Inflammatory macrophage (primary cell): ENCODE measurements around the gene MMP20.
"Not testable (repeated sequence)": the region's sequence is repeated elsewhere in the genome, so short reads cannot be mapped to it uniquely, and the experiment has no call there.

ENCODE experiments used
- DNase-seq, 2 donors: peaks; one replicate each; pipeline ENCODE4 v3.0.0-alpha.2; 2020 to 2022
- total RNA-seq, 18 experiments: gene quantifications; one replicate each; lab custom pipeline; 2026; ENCODE audit warnings: mixed read lengths in 6 of 18, inconsistent platforms in 2 of 18; lab: John Stamatoyannopoulos, UW

The MMP20 gene, protein sequence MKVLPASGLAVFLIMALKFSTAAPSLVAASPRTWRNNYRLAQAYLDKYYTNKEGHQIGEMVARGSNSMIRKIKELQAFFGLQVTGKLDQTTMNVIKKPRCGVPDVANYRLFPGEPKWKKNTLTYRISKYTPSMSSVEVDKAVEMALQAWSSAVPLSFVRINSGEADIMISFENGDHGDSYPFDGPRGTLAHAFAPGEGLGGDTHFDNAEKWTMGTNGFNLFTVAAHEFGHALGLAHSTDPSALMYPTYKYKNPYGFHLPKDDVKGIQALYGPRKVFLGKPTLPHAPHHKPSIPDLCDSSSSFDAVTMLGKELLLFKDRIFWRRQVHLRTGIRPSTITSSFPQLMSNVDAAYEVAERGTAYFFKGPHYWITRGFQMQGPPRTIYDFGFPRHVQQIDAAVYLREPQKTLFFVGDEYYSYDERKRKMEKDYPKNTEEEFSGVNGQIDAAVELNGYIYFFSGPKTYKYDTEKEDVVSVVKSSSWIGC
- 0 to 0.69 (median 0.07) reads per million in 18 experiments for total RNA-seq

DNA sequence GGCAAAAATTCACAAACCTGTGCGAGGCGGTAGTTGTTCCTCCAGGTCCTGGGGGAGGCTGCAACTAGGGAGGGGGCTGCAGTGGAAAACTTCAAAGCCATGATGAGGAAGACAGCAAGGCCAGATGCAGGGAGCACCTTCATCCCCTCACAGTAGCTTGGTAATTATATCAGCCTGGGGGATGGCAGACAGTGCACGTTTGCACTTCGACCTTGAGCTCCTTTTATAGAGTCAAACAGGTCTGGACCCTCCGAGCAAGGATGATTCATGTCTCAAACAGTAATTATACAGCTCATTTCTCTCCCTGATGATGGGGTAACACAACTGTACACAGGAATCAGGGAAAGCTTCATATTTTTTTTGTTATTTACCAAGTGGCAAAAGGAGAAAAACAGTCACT lies at the start of gene MMP20:
TSS of gene MMP20 (minus strand) at position 156 of the 400 bp plus-strand sequence. CDS start at position 143, 13 bp downstream.
- no peak for DNase-seq

DNA sequence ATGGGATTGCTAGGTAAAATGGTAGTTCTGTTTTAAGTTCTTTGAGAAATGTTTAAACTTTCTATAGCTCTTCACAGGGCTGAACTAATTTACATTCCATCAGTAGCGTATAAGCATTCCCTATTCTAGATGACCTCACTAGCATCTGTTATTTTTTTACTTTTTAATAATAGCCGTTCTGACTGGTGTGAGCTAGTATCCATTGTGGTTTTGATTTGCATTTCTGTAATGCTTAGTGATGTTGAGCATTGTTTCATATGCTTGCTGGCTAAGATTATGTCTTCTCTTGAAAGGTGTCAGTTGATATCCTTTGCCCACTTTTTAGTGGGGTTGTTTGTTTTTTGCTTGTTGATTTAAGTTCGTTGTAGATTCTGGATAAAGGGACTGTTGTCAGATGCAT lies 44.5 kb upstream of the MMP20 start:
- no peak for DNase-seq

DNA sequence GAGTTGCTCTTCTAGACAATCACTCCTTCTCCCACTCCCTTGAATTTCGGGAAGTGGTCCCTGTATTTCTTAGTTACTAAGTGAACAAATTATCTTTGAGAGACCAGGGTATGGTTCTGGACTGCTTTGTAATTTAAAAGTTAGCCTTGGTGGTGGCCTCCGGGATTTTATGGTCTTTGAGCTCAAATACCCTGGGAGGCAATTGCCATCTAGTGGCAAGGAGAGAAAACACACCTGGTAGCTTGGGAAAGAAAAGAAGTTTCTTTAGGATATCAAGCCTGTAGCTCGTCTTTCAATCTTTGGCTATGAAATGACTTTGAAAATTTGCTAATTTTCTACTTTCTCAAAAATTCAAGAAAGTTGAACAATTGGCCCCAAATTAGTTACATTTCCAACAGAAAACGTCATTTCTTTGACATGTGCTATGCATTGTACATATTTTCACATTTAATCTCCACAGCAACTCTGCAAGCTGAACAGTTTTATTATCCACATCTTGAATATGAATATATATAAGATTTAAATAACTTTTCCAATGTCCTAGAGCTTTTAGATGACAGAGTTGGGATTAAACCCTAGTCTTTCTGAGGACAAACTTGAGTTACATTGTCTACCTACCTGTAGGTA lies 41.3 kb upstream of the MMP20 start:
- DNase-seq = peak; percentile 56 to 58

DNA sequence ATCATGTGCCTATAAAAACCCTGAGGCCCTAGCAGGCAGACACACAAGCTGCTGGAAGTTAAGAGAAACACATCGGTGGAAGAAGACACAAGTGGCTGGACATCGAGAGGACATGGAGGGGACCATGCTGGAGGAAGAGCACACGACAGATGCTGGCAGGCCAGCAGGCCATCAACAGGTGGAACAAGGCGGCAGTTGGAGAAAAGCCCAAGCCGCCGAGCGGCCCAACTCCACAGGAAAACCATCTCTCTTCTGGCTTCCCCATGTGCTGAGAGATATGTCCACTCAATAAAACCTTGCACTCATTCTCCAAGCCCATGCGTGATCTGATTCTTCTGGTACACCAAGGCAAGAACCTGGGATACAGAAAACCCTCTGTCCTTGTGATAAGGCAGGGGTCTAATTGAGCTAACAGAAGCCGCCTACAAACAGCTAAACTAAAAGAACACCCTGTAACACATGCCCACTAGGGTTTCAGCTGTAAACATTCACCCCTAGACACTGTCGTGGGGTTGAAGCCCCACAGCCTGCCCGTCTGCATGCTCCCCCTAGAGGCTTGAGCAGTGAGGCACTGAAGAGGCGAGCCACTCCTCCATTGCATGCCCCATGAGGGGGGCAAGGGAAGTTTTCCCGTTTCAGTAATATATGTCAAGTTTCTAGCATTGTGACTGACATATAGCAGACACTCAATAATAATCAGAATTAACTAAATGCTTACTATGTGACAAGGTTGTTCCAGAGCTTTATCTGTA lies 39.0 kb upstream of the MMP20 start:
- no peak for DNase-seq

DNA sequence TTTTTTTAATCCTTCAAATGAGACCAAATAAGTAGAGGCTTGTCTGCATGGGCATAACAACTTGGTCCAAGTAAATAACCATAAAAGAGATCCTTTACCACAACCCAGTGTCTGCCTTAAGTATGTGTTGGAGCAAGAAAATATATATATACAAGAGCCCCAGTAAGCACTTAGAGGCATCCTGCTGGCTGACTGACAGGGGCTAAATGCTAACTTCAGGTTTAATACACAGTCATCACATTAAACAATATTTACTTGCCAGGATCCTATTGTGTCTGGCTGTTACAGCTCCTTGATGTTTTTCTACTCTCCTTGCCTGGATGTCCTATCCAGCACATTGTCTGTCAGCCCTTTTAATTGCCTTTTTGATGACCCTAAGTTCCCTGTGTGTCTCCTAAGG lies 37.5 kb upstream of the MMP20 start:
- no peak for DNase-seq

DNA sequence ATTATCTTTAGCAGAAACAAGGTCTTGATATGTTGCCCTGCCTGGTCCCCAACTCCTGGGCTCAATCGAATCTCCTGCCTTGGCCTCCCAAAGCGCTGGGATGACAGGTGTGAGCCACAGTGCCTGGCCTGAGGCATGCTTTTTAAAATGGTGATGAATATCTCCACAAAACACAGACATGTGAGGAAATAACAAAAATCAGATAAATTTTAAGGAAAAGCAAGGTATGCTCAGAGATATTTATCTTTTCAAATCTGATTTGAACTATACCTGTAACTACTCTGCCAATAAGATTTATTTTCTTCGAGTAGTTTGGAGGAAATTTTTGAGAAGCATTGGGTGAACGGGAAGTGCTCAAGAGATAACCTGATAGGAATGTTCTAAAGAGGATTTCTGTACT lies 35.9 kb upstream of the MMP20 start:
- no peak for DNase-seq

DNA sequence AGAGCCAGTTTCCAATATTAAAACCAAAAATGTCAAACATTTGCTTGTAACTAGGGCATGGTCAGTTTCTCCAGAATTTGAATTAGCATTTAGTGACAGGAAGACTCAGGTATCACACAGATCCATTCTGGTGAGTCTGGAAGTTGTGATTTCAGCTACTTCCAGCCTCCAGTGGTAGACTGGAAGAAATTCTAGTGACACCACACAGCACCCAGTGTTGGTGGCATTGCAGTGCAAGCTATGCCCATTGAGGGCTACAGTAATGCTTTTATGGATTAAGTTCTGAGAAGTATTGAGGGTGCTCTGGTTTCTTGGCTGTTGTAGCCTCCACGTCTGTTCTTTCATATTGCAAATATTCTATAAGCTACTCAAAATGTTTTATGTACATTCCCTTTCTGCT lies 31.4 kb upstream of the MMP20 start:
- DNase-seq = no peak

DNA sequence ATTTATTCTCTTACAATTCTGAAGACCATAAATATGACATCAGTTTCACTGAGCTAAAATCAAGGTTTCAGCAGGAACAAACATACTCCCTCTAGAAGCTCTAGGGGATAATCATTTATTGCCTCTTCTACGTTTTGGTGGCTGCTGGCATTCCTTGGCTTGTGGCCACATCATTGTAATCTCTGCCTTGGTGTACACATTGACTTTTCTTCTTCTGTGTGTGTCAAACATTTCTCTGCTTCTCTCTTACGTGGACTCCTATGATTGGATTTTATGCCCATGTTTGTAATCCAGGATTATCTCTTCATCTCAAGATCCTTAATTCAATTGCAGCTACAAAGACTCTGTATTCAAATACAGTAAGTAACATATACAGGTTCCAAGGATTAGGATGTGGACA lies 30.4 kb upstream of the MMP20 start:
- no peak for DNase-seq

DNA sequence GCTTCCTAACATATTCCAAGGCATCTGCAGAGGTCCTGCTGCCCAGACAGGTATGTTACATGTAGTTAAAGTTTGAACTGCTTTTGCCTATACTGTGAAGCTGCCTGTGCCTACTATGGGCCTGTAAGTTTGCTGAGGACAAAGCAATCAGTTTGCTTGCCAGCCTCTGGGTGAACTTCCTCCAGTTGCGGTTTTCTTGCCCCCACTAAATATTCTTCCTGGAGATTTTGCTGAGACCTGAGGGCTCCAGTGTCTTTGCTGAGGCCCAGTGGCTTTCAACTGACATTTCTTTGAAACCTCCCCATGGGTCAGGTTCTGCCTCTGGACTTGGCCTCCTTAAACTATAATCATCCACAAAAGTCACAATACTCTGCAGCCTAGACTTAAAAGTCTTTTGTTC lies 29.6 kb upstream of the MMP20 start:
- DNase-seq = no peak

DNA sequence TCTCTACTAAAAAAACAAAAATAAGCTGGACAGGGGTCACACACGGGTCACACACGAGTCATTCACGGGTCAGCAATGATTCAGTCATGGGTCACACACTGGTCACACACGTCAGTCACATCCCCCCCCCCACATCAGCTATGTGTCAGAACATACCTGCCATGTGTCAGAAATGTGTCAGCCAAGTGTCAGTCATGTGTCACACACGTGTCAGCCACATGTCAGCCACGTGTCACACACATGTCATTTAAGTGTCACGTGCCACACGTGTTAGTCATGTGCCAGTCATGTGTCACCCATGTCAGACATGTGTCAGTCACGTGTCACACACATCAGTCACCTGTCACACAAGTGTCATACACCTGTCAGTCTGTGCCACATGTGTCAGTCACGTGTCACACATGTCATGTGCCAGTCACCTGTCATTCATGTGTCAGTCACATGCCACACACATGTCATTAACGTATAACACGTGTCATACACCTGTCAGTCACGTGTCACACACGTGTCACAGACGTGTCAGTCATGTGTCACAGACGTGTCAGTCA lies 28.7 kb upstream of the MMP20 start:
- DNase-seq = no peak

DNA sequence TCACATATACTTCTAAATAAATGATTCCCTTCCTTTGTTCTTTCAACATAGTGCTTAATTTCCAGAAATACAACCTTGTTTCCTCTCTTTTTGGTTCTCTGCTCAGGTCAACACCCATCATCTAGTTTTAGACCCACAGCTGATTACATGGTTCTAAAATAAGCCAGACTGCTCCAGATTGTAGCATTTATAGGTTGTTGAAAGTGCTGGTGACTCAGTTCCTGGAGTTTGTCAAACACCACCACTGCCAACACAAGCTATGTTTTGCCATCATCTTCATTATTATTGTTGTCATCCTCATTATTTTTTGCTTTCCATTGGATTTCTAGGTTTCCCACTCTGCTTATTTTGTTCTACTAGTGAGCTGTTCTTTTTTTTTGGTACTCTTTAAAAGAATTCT lies 22.3 kb upstream of the MMP20 start:
- DNase-seq = no peak

DNA sequence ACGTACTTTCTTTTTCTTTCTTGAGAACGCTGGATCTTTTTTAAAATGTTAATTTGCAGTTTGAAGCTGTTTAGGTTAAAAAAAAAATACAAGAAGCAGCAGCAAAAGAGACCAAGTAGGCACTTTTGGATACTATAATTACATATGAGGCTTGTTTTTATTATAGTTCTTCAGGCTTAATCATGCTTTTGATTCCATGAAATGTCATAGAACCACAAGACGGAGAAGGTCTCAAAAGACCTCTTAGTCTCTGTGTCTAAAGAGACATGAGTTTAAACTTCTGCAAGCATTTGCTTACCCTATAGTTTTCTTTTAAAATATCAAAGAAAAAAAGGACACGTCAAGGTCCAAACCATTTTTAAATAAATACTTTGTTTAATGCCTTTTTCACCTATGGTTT lies 18.8 kb upstream of the MMP20 start:
- DNase-seq = no peak

DNA sequence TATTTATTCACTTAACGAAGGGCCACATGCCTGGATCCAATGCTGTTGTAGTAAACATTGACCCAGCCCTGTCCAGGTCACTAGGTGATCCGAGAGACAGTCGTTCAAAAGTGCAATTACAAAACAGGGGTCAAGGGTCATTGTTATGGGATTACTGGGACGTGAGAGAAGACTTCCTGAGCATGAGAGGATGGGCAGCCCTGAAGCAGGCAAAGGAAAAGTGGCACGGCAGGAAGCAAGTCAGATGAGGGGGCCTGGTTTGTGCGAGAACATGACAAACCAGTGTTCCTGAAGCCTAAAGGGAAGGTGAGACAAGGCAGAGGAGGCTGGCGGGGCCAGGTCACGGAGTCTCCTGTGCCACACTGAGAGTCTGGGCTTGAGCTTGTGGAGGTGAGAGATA lies 15.8 kb upstream of the MMP20 start:
- DNase-seq = no peak

DNA sequence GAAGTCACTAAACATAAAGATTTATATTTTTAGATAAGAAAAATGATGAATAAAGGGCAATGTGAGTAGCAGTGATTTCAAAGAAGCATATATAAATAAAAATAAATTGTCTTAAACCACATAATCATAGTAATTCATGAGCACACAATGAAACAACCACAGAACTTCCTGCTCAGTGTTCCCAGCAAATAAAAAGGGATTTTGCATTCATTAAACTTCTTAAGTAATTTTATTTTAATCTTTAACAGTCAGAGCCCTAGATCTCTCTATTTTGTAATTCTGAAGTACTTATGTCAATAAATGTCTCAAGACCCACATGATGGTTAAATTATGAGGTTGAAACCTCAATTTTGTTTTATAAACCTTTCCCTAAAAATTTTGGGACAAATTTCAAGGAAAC lies 14.5 kb upstream of the MMP20 start:
- no peak for DNase-seq

DNA sequence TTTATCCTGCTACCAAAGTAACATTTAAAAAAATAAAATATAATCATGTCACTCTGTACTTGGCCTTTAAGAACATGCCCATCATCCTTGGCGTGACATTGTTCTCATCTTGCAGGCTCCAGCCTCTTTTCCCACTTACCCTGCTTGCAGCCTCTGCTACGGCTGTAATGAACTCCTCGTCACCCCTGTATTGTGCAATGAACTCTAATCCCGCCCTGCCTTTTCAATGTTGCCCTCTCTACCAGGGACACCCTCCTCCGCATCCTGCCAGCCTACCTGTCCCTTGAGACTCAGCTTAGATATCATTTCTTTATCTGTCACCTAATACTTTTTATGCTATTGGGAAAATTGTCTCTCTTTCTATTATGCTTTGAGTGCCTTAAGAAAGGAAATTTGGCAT lies 12.6 kb upstream of the MMP20 start:
- no peak for DNase-seq

DNA sequence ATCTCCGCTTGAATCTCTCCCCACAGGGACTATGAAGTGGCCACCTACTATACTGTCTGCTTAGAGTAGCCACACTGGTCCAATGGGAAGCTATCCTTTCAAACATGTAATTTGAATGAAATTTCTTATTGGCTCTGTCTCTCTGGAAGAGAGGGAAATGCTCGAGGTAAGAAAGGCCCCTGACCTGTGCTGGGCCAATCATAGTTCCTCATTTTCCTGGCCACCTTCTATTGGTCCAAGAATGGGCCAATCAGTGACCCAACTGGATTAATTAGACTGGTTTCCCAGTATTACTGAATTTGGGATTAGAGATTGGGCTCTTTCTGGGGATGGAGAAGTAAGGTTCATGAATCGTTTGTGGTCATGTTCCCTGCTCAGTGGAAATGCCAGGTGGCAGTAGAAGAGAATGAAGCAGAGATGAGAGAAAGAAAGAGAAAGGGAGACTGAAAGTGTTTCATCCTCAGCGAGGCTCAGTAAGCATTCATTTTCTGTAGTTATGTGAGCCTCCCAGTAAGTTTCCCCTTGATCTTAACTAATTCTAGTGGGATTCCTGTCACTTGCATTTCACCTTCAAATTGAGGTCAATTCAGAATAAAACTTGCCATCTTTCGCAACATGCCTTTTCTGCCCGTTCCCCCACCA lies 8.4 kb upstream of the MMP20 start:
- no peak for DNase-seq

DNA sequence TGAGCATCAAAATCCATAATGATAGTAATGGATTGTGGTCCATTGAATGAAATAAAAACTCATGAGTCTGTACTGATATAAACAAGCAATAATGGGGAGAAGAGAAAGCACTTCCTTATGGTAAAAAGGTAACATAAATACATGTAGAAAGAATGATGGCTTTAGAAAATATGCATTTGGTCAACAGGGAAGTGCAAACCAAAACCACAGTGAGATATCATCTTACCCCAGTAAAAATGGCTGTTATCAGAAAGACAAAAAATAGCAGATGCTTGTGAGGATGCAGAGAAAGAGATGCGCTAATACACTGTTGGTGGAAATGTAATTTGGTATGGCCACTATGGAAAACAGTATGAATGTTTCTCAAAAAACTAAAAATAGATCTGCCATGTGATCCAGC lies 6.9 kb upstream of the MMP20 start:
- DNase-seq = no peak

DNA sequence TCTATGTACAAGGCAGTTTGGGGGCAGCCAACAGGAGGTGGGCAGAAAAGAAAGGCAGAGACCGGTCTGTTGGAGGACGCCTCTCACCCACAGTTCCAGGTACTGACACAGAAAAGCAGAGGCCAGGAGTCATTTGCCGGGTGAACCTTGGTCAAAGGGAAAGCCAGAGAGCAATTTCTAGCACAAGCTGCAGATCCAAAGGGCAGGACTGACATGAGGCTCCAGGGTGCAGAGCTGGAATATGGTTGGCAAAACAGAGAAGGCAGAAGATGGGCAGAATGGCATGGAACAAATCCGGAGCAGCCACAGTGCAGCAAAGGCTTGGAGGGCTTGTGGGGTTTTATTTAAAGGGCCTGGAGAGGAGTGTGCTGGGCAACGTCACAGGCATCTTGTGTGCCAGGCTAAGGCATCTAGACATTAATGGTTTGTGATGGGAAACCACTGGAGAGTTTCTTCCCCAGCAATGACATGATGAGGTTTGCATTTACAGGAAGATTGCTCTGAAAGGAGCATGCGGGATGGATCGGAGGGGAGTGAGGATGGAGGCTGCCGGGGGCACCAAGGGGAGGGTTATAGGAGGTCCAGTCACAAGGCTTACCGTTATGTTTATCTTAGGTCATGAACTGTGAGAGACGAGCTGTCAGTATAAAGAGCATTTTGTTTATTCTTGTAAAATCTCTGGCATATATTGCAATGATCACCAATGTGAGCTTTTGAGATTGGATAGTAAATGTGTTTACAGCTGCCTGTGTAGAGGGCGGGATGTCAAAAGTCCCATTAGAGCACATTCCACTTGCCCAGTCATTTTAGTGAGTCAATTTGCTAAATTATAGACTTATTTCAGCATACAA lies 5.7 kb upstream of the MMP20 start:
- no peak for DNase-seq

DNA sequence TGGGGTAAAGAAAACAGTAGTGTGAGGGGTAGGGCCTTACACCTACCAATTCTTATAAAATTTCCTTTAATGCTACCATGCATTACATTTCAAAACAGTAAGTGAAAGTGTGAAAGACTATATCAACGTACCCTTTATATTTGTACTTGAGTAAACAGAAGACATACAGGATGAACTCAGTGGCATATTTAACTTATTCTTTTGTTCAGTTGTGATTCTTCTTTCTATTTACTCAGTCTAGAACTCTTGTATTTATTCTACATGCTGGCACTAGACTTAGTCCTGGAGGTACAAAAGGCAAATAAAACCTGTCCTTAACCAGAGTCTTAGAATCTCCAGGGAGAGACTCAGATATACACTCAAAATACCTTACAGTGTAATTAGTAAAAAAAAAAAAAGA lies 4.8 kb upstream of the MMP20 start:
- DNase-seq = not testable (repeated sequence)

DNA sequence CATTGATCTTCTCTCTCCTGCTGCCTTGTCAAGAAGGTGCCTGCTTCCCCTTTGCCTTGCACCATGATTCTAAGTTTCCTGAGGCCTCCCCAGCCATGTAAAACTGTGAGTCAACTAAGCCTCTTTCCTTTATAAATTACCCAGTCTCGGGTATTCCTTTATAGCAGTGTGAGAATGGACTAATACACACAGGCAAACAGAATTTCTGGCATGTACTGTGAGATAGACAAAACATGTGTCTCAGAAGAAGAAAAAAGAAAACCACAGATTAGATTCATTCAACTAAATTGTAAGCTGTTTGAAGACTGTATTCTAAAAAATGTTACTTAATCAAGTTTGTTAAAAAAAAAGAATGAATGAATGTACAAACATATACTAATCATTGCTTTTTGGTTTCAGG lies 1.5 kb upstream of the MMP20 start:
- DNase-seq = no peak

DNA sequence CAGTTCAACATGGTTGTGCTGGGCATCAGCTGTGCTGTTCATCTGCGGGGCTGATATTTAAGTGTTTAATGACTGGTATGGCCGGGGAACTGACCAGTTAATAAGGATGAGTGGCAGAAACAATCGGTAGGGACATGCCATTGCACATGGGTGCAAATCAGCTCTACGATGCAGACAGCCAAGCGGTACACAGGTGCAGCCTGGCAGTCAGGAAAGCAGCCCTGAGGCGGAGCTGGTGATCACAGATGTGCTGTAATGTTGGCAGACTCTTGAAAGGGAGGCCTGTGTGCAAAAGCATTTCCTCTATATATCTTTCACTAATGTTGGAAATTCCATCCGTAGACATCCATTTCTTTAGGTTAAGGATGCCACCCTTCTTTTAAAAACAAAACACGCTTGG lies 1.1 kb downstream of the MMP20 start:
- DNase-seq = no peak

DNA sequence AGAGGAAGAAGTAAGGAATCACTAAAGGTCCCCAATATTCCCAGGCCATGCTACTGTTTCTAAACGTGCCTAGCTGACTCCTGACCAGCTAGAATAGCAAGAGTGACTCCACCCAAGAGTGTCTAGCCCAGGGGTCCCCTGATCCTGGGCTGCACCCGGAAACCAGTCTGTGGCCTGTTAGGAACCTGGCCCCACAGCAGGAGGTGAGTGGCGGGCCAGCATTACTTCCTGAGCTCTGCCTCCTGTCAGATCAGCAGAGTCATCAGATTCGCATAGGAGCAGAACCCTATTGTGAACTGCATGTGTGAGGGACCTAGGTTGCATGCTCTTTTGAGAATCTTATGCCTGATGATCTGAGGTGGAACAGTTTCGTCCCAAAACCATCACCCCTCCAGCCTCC lies 2.0 kb downstream of the MMP20 start:
- DNase-seq = no peak
